ENCODE results near the gene C1orf21.
"Not testable (repeated sequence)": the region's sequence is repeated elsewhere in the genome, so short reads cannot be mapped to it uniquely, and the experiment has no call there.

C1orf21 gene

GRCh38 chr1:184608581-184608980 lies 221.8 kb downstream of the C1orf21 start:
- no peaks in the 10 kb centered on the region for H3F3A ChIP-seq (ENCODE audit: control insufficient read depth, insufficient read depth)
- H3K4me3 ChIP-seq (ENCODE audit: low read length) = no peak overlapping the region
- H3K9me2 ChIP-seq (replicated peaks; ENCODE audit: control insufficient read depth, low read length) = no peaks in the 10 kb centered on the region
- TF ChIP-seq CTCF (IDR thresholded peaks at IDR 0.05; ENCODE audit: low read depth, low read length, poor library complexity, severe bottlenecking) = no peak
- TF ChIP-seq EZH2phosphoT487 (IDR thresholded peaks at IDR 0.05; ENCODE audit: borderline replicate concordance, low read length) = no peak
- no peak overlapping the region for H3K4me2 ChIP-seq (ENCODE audit: low read length)
- no peak overlapping the region for H3K27ac ChIP-seq (ENCODE audit: low read depth, low read length)
- H3K9me3 ChIP-seq (ENCODE audit: control insufficient read depth, insufficient read depth, low read length) = no peaks in the 10 kb centered on the region
- no peaks in the 10 kb centered on the region for H3K36me3 ChIP-seq (ENCODE audit: control insufficient read depth, low read length)
- peaks cover 21% of the 10 kb centered on the region for H3K4me1 ChIP-seq (ENCODE audit: control insufficient read depth, low read length)
- H3K79me2 ChIP-seq (ENCODE audit: control insufficient read depth, low read length) = no peaks in the 10 kb centered on the region
- H3K27me3 ChIP-seq (ENCODE audit: control insufficient read depth, low read length) = no peaks in the 10 kb centered on the region
- H4K20me1 ChIP-seq (ENCODE audit: control insufficient read depth, insufficient read depth, low read depth, low read length) = no peaks in the 10 kb centered on the region

- Histone ChIP-seq H3F3A (ENCODE audit: control insufficient read depth, insufficient read depth) (no peaks in the 10 kb centered on the region), H3K79me2 (ENCODE audit: control insufficient read depth, low read length) (no peaks in the 10 kb centered on the region), H3K9me3 (ENCODE audit: control insufficient read depth, insufficient read depth, low read length) (no peaks in the 10 kb centered on the region), H3K4me1 (ENCODE audit: control insufficient read depth, low read length) (peaks cover 21% of the 10 kb centered on the region), H3K27ac (ENCODE audit: low read depth, low read length) (no peak overlapping the region), H4K20me1 (ENCODE audit: control insufficient read depth, insufficient read depth, low read depth, low read length) (no peaks in the 10 kb centered on the region), H3K4me2 (ENCODE audit: low read length) (no peak overlapping the region), H3K27me3 (ENCODE audit: control insufficient read depth, low read length) (no peaks in the 10 kb centered on the region), H3K4me3 (ENCODE audit: low read length) (no peak overlapping the region), H3K9me2 (replicated peaks; ENCODE audit: control insufficient read depth, low read length) (no peaks in the 10 kb centered on the region), H3K36me3 (ENCODE audit: control insufficient read depth, low read length) (no peaks in the 10 kb centered on the region)
- no peak for TF ChIP-seq CTCF (IDR thresholded peaks at IDR 0.05; ENCODE audit: low read depth, low read length, poor library complexity, severe bottlenecking)
- no peak for TF ChIP-seq EZH2phosphoT487 (IDR thresholded peaks at IDR 0.05; ENCODE audit: borderline replicate concordance, low read length)
These were observed 222.2 kb downstream of the C1orf21 start for GRCh38 chr1:184608990-184609389.

DNA sequence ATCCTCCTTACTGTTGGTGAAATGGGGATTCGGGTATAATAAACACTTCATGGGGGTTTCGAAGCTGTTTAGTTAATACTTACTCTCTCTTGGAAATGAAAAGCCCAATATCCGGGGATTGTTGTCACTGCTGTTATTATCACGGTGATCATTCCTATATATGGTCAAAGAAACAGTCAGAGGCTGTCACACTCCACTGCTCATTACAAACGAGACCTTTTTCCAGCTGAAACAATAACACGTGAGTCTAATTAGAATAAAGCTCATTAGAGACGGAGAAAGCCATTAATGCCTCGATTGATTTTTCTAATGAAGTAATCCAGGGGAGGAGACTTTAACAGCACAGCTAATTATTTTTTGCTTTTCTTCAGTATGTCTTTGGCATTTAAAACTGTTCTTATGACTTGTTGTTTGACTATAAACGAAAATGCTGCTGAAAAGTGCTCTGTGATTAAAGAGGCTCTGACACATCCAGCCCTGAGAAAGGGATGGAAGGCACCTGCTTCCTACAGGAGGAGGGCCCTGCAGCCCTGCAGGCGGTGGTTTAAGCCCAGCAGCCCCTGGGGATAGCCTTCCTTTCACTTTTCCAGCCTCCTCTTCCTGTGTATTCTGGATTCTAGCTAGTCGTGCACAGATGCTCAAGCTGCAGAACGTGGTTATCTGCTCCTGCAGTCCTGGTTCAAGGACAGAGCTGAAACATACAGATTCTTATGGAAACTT lies 224.2 kb downstream of the C1orf21 start:
- no peak for TF ChIP-seq CTCF (IDR thresholded peaks at IDR 0.05; ENCODE audit: low read depth, low read length, poor library complexity, severe bottlenecking)
- no peak for TF ChIP-seq EZH2phosphoT487 (IDR thresholded peaks at IDR 0.05; ENCODE audit: borderline replicate concordance, low read length)
- Histone ChIP-seq H4K20me1 (ENCODE audit: control insufficient read depth, insufficient read depth, low read depth, low read length) (no peaks in the 10 kb centered on the region), H3K9me3 (ENCODE audit: control insufficient read depth, insufficient read depth, low read length) (no peaks in the 10 kb centered on the region), H3K9me2 (replicated peaks; ENCODE audit: control insufficient read depth, low read length) (no peaks in the 10 kb centered on the region), H3K4me1 (ENCODE audit: control insufficient read depth, low read length) (peaks cover 21% of the 10 kb centered on the region), H3K36me3 (ENCODE audit: control insufficient read depth, low read length) (no peaks in the 10 kb centered on the region), H3F3A (ENCODE audit: control insufficient read depth, insufficient read depth) (no peaks in the 10 kb centered on the region), H3K4me3 (ENCODE audit: low read length) (peak overlapping the region; percentile 39), H3K27me3 (ENCODE audit: control insufficient read depth, low read length) (no peaks in the 10 kb centered on the region), H3K4me2 (ENCODE audit: low read length) (peak overlapping the region; percentile 50), H3K27ac (ENCODE audit: low read depth, low read length) (no peak overlapping the region), H3K79me2 (ENCODE audit: control insufficient read depth, low read length) (no peaks in the 10 kb centered on the region)

- not testable (repeated sequence) for H3F3A ChIP-seq (ENCODE audit: control insufficient read depth, insufficient read depth); H3K4me3 ChIP-seq (ENCODE audit: low read length); H3K27me3 ChIP-seq (ENCODE audit: control insufficient read depth, low read length); H4K20me1 ChIP-seq (ENCODE audit: control insufficient read depth, insufficient read depth, low read depth, low read length); H3K36me3 ChIP-seq (ENCODE audit: control insufficient read depth, low read length); H3K27ac ChIP-seq (ENCODE audit: low read depth, low read length); H3K79me2 ChIP-seq (ENCODE audit: control insufficient read depth, low read length); H3K9me3 ChIP-seq (ENCODE audit: control insufficient read depth, insufficient read depth, low read length); H3K9me2 ChIP-seq (replicated peaks; ENCODE audit: control insufficient read depth, low read length); H3K4me2 ChIP-seq (ENCODE audit: low read length)
- H3K4me1 ChIP-seq (ENCODE audit: control insufficient read depth, low read length) = peaks cover 21% of the 10 kb centered on the region
These were observed 225.4 kb downstream of the C1orf21 start for GRCh38 chr1:184612229-184612628.

All from DOHH2 (cell line).